Right kidney (tissue), 1 donor: ENCODE data around the gene MLST8.

Source experiments
- DNase-seq: peaks from one replicate; pipeline ENCODE4 v3.0.0-alpha.2; 2016

MLST8 gene

DNA sequence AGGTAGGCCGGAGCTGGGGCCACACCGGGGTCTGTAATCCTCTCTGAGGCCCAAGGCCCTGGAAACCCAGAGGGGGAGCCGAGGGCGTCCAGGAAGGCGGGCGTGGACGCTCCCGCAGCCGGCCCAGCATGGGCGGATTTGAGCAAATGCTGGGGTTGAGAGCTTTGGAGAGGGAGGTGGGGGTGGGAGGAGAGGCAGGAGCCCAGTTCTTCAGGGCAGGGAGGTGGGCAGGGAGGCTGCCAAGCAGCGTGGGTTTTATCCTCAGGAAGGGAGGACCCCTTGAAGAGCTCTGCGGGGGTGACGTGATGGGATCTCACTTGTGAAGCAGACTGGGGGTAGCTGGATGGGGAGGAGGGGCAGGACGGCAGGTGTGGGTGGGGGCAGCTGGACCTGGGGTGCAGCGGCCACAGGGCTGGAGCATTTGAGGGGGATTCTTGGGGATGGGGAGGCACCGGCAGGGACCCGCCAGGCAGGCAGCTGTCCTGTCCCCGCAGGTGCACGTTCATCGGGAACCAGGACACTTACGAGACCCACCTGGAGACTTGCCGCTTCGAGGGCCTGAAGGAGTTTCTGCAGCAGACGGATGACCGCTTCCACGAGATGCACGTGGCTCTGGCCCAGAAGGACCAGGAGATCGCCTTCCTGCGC is 32.4 kb upstream of the MLST8 start:
- no peak for DNase-seq

- DNase-seq: no peak
These were observed 31.9 kb upstream of the MLST8 start for GRCh38 chr16:2173366-2173765.

- no peak for DNase-seq
These were observed 31.3 kb upstream of the MLST8 start for GRCh38 chr16:2173916-2174315.

DNA sequence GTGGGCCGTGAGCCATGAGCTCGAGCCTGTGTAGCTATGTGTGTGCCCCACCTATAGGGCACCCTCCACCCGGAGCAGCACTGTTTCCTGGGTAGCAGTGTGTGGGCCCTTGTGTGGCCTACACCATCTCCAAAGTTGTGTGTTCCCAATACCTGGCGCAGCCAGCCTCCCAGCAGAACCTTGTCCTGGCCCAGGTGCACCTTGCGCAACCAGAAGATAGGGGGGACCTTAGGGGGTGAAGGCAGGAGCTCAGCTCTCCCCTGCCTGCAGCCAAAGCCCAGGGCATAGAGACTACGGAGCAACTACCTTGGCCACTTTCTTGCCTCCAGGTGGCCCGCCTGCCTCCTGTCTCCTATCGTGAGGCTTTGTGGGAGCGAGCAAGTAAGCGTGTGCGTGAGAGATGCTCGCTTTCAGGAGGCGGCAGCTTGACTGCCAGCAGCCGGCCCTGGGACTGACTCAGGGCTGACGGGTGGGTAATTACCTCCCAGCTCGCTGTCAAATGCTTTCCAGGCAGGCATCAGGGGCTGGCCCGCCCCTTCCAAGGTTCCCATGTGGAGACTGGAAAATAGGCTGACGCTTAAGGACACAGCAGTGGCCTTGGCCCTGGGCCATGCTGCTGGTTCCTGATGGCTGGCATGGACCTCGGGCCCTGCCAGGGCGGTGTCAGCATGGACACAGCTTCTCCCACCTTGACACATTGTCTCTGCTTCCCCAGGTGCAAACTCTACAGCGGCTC is 30.7 kb upstream of the MLST8 start:
- DNase-seq: no peak

DNA sequence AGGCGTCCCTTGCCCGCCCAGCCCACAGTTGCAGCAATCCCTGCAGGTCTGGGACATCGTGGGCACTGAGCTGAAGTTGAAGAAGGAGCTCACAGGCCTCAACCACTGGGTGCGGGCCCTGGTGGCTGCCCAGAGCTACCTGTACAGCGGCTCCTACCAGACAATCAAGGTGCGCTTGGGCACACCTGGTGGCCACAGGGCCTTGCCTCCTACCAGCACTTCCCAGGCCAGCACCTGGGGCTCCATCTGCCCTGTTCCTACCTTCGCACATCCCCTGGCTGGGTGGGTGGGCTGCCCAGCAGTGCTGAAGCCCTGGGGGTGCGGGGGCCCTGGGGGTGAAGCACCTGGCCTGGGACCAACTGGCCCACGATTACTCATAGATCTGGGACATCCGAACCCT is 29.8 kb upstream of the MLST8 start:
- DNase-seq: no peak

- DNase-seq: no peak
These were observed 29.2 kb upstream of the MLST8 start for GRCh38 chr16:2176047-2176446.

DNA sequence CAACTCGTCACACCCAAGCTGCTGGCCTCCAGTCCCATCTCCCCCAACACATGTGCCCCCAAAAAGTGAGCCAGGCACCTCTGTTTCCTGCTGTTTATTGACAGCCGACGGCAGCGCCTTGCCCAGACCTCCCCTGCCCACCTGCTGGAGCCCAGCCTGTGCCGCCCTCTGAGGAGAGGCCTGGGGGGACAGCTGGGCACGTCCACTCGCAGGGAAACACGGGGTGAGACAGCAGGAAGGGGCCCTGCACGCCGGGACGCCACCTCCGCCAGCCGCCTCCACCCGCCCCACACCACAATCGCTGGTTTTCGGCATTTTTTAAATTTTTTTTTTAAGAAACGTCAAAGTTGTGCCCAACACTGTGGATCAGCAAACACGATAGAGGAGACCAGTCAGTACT is 28.2 kb upstream of the MLST8 start:
- no peak for DNase-seq

GRCh38 chr16:2177561-2177960 is 27.7 kb upstream of the MLST8 start:
- DNase-seq: no peak

- no peak for DNase-seq
These were observed 26.7 kb upstream of the MLST8 start for GRCh38 chr16:2178321-2179106.

DNA sequence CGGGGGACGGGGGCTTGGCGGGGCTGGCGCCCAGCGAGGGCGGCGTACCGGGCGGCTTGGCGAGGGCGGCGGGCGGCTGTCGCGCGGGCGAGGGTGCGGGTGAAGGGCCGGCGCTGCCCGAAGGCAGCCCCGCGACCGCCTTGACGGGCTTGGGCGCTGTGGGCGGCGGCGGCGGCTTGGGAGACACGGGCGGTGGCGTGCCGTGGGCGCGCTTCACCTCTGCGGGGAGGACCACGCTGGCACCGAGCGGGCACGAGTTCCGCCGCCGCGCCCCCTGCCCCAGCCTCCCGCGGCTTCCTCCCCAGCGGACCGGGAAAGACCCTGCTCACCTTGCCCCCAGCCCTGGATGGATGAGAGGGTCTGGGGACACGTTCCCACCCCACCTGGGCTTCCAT is 26.1 kb upstream of the MLST8 start:
- DNase-seq: no peak

DNA sequence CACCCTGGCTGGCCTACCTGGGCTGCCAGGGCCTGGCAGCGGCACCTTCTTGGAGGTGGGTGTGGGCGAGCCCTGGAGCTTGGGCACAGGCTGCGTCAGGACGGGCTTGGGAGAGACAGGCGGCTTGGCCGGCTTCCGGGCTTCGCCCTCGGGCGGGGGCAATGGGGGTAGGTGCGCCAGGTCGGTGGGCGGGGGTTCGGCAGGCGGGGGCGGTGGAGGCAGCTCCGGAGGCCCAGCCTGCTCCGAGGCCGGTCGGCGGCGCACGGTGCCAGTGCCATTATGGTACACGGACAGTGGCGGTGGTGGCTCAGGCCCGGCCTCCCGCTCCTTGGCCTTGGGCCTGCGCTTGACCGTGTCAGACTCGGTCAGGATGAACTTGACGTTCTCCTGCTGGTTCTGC is 25.7 kb upstream of the MLST8 start:
- DNase-seq: no peak

- no peak for DNase-seq
These were observed 24.8 kb upstream of the MLST8 start for GRCh38 chr16:2180461-2180860.

- DNase-seq: no peak
These were observed 24.0 kb upstream of the MLST8 start for GRCh38 chr16:2180962-2181923.

DNA sequence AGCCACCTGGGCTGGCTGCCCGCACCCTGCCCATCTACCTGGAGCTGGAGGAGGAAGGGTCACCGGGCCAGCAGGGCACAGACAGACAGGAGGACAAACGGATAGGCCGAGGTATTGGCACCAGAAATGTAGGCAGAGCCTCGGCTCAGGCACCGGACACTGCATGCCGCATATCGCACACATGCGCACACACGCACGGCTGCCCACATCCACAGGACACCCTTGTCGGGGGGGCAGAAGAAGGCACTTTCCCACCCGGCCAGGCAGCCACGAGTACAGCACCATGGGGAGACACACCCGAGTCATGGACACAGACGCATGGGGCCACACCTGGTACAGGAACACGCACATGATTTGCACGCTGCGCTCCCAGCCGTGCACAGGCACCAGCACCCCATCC is 23.3 kb upstream of the MLST8 start:
- no peak for DNase-seq

GRCh38 chr16:2183671-2184070 is 21.6 kb upstream of the MLST8 start:
- DNase-seq: no peak

DNA sequence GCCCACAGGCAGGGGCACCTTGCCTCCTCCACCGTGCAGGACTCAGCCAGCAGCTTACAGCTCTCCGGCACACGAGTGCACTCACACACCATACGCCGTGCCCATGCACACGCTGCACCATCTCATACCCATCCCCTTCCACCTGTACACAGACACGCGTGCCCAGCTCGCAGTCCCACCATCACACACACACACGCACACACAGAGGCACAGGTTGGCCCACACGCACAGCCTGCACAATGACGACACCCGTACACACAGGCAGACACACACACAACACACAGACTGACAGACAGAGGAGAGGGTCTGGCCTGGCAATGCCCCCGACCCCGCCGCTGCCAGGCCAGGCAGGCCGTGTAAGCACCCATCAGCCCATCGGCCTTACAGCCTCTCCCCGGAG is 20.9 kb upstream of the MLST8 start:
- no peak for DNase-seq

DNA sequence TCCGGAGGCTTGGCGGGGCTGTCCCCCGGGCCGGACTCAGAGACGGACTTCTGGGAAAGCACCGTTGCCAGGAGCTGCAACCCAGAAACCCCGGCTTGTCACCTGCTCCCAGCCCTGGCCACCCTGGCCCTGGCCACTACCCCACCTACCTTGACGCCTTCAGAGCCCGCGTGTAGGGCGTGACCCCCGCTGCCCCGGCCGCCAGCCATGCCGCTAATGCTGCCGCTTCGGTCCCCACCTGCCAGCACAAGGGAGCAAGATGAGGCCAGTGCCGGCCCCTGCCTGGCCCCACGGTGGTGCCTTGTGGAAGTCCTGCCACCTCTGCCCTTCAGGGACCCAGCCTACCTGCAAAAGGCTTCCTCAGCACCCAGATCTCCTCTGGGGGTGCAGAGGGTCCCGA is 20.3 kb upstream of the MLST8 start:
- no peak for DNase-seq

DNA sequence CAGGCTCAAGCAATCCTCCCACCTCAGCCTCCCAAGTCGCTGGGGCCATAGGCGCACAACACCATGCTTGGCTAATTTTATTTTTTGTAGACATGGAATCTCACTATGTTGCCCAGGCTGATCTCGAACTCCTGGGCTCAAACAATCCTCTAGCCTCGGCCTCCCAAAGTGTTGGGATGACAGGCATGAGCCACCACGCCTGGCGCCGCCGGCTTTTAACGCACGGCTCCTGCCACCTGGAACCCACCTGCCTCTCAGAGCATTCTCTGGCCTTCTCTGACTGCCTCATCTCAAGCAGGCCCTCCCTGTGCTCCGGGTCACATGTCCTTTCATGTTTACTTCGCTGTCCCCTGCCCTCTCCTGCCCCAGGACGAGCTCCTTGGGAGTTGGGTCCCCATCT is 19.2 kb upstream of the MLST8 start:
- no peak for DNase-seq

- DNase-seq: no peak
These were observed 18.7 kb upstream of the MLST8 start for GRCh38 chr16:2186505-2186904.

GRCh38 chr16:2187212-2187611 is 18.0 kb upstream of the MLST8 start:
- no peak for DNase-seq

DNA sequence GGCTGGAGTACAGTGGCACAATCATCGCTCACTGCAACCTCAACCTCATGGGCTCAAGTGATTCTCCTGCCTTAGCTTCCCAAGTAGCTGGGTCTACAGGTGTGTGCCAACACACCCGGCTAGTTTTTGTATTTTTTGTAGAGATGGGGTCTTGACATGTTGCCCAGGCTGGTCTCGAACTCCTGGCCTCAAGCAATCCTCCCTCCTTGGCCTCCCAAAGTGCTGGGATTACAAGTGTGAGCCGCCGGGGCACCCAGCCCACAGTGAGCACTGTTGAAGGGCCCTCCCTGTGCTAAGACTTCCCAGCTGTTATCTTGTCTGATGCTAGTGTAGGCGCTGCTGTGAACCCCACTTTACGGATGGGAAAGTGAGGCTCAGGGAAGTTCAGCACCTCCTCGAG is 16.9 kb upstream of the MLST8 start:
- no peak for DNase-seq

DNA sequence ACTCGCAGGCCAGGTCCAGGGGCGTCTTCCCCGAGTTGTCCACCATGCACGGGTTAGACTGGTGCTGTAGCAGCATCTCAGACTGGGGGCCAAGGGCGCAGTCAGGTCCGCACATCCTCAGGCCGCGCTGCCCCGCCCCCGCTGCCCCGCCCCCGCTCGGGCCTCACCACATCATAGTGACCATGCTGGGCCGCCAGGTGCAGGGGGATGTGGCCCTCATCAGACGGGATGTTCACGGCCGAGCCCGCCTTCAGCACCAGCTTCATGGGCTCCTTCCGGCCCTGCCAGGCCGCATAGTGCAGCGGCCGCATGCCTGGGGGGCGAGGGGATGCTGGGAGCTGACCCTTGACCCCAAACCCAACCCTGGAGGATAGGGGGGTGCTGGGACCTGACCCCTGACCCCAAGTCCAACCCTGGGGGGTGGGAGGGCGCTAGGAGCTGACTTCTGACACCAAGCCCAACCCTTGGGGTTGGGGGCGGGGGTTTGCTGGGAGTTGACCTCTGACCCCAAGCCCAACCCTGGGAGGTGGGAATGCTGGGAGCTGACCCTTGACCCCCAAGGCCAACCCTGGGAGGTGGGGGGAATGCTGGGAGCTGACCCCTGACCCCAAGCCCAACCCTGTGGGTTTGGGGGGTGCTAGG is 15.9 kb upstream of the MLST8 start:
- DNase-seq: no peak
